GM18907 (cell line): ENCODE measurements around the gene RBM38.
"Not testable (repeated sequence)": the region's sequence is repeated elsewhere in the genome, so short reads cannot be mapped to it uniquely, and the experiment has no call there.

Source experiments
- ATAC-seq: cut with Tn5 transposase; IDR thresholded peaks from one replicate; pipeline ENCODE4 v1.9.1; 2021; ENCODE audit warnings: mild to moderate bottlenecking, moderate library complexity; ENCODE audit not compliant: unreplicated experiment

The RBM38 gene

GRCh38 chr20:57416296-57417022 is 25.3 kb downstream of the RBM38 start:
- ATAC-seq, result no peak

GRCh38 chr20:57417051-57417689 is 26.0 kb downstream of the RBM38 start:
- ATAC-seq, result no peak

- ATAC-seq, result no peak
These were observed 26.9 kb downstream of the RBM38 start for GRCh38 chr20:57417830-57418780.

- not testable (repeated sequence) for ATAC-seq
These were observed 28.3 kb downstream of the RBM38 start for GRCh38 chr20:57419479-57419878.

- ATAC-seq, result no peak
These were observed 29.5 kb downstream of the RBM38 start for GRCh38 chr20:57420571-57421252.

GRCh38 chr20:57421253-57422220 is 30.3 kb downstream of the RBM38 start:
- ATAC-seq, result no peak

GRCh38 chr20:57422254-57422653 is 31.1 kb downstream of the RBM38 start:
- no peak for ATAC-seq

- ATAC-seq, result no peak
These were observed 34.2 kb downstream of the RBM38 start for GRCh38 chr20:57425150-57426013.

GRCh38 chr20:57426271-57426689 is 35.1 kb downstream of the RBM38 start:
- no peak for ATAC-seq

- ATAC-seq, result no peak
These were observed 35.6 kb downstream of the RBM38 start for GRCh38 chr20:57426831-57427230.

GRCh38 chr20:57428324-57429158 is 37.3 kb downstream of the RBM38 start:
- ATAC-seq, result no peak

GRCh38 chr20:57429159-57429496 is 37.9 kb downstream of the RBM38 start:
- no peak for ATAC-seq

GRCh38 chr20:57429580-57430200 is 38.5 kb downstream of the RBM38 start:
- ATAC-seq, result no peak

- ATAC-seq, result not testable (repeated sequence)
These were observed 39.0 kb downstream of the RBM38 start for GRCh38 chr20:57430201-57430596.

GRCh38 chr20:57431539-57431835 is 40.3 kb downstream of the RBM38 start:
- no peak for ATAC-seq

- ATAC-seq, result no peak
These were observed 41.3 kb downstream of the RBM38 start for GRCh38 chr20:57432480-57432861.

GRCh38 chr20:57432862-57433491 is 41.8 kb downstream of the RBM38 start:
- ATAC-seq, result peak; percentile 89
